Measurements from ENCODE around the gene ABCA6.

DNA sequence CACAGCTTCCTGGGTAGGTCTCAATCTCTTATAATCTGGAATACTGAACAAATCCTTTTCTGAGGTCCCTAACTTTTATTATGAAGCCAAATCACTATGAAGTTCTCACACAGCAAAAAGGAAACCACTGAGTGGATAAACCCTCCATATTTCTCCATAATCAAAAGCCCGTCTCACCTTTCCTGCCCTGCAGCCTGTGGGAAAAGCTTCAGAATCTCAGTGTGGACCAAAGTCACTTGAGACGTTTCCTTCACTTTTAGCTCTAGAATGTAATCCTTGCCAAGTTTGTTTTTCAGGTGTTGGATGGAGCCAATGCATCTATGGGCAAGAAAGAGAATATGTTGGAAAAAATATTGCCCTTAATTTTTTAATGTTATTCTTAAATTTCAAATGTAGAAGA lies 59.0 kb downstream of the ABCA6 start:
- no peak for TF ChIP-seq EZH2 (optimal IDR thresholded peaks at IDR 0.05; ENCODE audit: low read depth, low read length)
- TF ChIP-seq CTCF (IDR thresholded peaks at IDR 0.05; ENCODE audit: low read length), result no peak
- no peak for TF ChIP-seq EZH2phosphoT487 (IDR thresholded peaks at IDR 0.05; ENCODE audit: low read length)
